Muscle of back (tissue), 13 donors: ENCODE data around the gene CTAGE4. TPM values are rescaled to one million over a fixed set of nuclear protein-coding genes. Genes with fewer than 3 reads are reported as not detected.
"Not testable (repeated sequence)": the region's sequence is repeated elsewhere in the genome, so short reads cannot be mapped to it uniquely, and the experiment has no call there.

Source experiments
- DNase-seq, 3 donors: peaks; one replicate each; pipeline versions ENCODE4 v3.0.0 to v3.0.0-alpha.2; 2013
- long read RNA-seq, 9 donors: transcript quantifications; one replicate each; lab custom pipeline, GENCODE V29; 2026
- polyA plus RNA-seq, 10 donors: library from polyadenylated mRNA; unstranded; fragments of 120-200 nt; gene quantifications; one replicate each; pipeline ENCODE4 v1.2.1, GENCODE V29; 2013; ENCODE audit not compliant: insufficient read length in 10 of 10

The CTAGE4 gene
- 1 to 10 TPM in 3 of 10 donors, under 1 TPM in 5, not detected in 2; 0.59 to 1.9 (median 0.75) TPM for polyA plus RNA-seq
- long read RNA-seq, donor 1, result 0 reads
- long read RNA-seq, donor 2, result 0 reads
- long read RNA-seq, donor 3, result 0 reads
- long read RNA-seq, donor 4, partial matches to known transcripts, result 0 of 1 reads
- long read RNA-seq, donor 4, other reads (novel, unspliced or antisense), result 0 of 1 reads
- long read RNA-seq, donor 5, result 0 reads
- long read RNA-seq, donor 6, result 0 reads
- long read RNA-seq, donor 7, partial matches to known transcripts, result 0 of 1 reads
- long read RNA-seq, donor 7, other reads (novel, unspliced or antisense), result 0 of 1 reads
- long read RNA-seq, donor 8, result 0 reads
- long read RNA-seq, donor 9, partial matches to known transcripts, result 0 of 1 reads
- long read RNA-seq, donor 9, other reads (novel, unspliced or antisense), result 0 of 1 reads

DNA sequence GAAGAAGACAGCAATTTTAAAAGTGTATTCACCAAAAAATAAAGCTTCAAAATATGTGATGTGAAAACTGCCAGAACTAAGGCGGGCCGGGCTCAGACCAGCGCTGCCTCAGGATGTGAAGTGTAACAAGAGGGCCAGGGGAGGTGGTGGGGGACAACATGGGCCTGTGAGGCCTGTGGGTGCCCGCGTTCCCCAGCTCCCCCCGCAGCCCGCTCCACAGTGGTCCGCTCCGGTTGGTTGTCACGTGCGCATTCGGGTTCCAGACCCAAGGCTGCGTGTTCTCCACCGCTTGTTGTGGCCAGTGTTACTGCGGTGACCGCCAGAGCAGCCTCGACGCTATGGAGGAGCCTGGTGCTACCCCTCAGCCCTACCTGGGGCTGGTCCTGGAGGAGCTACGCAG is at the start of gene CTAGE4:
Gene CTAGE4 (plus strand): TSS at position 301 of the 400 bp plus-strand sequence. CDS start 38 bp downstream, at position 339.
- DNase-seq, result not testable (repeated sequence)

DNA sequence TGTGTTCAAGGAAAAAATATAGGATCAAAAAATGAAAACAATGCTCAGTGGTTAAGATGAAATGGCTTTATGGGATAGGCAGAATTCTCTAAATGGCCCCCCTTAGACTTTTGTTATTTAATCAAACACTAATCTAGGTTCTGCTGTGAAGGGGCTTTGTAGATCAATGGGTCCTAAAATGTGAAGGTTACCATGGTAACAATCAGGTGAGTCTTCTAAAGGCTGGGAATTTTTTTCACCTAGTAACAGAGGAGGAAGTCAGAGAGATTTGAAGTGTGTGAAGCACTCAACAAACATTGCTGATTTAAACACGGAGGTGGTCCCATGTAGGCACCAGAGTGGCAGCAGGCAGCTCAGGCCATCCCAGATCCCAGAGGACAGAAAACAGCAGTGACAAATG is 49.1 kb upstream of the CTAGE4 start:
- DNase-seq, result no peak

- no peak for DNase-seq
These were observed 45.8 kb upstream of the CTAGE4 start for GRCh38 chr7:144137501-144137900.

- no peak for DNase-seq
These were observed 41.1 kb upstream of the CTAGE4 start for GRCh38 chr7:144142187-144142586.

DNA sequence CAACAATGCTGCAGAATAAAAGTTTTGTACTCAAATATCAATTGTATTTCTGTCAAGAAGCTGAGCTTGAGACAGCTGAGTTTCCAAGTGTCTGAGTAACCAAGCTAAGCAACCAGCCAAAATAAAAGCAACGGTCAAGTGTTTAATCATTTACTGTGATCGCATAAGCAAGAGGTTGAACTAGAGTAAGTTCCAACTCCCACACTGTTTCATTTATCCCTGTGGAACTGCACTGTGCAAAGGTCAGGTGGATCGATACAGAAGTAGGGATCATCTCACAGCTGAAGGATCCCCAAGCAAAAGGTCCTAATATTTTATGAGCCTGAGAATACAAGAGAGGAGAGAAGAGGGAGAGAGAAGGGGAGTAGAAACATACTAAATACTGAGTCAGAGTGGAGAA is 38.8 kb upstream of the CTAGE4 start:
- DNase-seq, result no peak

DNA sequence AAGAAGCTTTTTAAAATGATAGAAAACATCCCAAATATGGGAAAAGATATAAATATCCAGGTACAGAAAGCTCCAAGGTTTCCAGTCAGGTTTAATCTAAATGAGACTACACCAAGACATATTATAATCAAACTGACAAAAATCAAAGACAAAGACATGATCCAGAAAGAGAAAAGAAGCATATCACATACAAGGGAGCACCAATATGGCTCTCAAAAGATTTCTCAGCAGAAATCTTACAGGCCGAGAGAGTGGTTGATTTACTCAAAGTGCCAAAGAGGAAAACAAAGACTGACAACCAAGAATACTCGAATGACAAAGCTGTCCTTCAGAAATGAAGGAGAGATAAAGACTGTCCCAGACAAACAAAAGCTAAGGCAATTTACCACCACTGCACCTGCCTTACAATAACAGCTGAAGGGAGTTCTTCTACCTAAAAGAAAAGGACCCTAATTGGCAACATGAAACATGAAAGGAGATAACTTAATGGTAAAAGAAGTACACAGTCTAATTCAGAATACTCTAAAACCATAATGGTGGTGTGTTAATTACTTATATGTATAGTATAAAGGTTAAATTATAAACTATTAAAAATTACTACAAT is 34.9 kb upstream of the CTAGE4 start:
- DNase-seq, result no peak

- no peak for DNase-seq
These were observed 24.4 kb upstream of the CTAGE4 start for GRCh38 chr7:144158861-144159260.

DNA sequence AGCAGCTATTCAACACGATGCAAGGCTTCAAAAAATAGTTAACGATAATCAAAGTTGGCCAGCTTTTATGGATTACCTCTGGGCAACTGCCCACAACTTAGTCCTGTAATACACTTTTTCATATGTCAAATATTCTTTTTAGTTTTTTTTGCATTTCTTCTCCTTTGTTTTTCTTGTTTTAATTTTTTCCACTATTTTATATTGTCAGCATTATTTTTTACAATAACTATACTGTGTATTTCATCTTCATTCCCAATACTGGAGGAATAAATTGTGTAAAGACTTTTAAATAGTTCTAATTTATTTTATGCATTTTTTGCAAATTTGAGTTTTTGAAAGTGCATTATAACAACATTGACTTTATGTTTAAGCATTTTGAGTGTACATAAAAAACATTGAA is 18.5 kb upstream of the CTAGE4 start:
- DNase-seq, result no peak

- not testable (repeated sequence) for DNase-seq
These were observed 11.5 kb upstream of the CTAGE4 start for GRCh38 chr7:144171594-144172350.

GRCh38 chr7:144174613-144175012 is 8.7 kb upstream of the CTAGE4 start:
- no peak for DNase-seq

DNA sequence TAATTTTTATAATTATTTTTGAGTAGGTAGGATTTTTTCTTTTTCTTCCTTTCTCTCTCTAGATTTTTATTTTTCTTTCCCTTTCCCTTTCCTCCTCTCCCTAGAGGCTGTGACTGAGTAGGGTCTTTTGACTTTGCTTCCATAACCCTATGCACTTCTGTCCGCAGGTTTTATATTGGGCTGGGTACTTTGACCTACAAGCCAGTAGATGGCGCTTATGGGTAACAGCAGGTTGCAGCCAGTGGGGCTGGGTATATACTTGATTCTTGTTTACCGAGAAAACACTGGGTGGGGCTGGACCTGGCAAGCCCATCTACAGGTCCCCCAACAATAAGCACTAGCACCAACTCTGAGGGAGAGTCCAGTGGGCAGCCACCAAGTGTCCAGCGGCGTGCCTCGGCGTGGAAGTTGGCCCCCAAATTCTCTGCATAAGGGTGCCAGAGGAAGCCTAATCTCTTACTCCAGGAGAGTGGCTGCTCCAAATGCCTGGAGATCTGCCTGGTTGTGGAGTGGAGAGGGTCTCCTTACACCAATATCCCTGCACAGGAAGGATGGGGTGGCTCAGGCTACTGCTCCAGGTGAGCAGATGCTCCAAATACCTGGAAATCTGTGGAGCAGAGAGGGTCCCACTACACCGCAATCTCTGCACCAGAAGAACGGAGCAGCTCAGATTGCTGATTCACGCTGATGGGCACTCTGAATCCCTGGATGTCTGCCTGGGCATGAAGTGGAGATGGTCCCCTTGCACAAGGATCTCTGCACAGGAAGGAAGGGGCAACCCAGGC is 4.7 kb upstream of the CTAGE4 start:
- peak in 2 of 3 donors; percentile 1 to 4 for DNase-seq

GRCh38 chr7:144179165-144179479 is 4.1 kb upstream of the CTAGE4 start:
- DNase-seq, result not testable (repeated sequence)

DNA sequence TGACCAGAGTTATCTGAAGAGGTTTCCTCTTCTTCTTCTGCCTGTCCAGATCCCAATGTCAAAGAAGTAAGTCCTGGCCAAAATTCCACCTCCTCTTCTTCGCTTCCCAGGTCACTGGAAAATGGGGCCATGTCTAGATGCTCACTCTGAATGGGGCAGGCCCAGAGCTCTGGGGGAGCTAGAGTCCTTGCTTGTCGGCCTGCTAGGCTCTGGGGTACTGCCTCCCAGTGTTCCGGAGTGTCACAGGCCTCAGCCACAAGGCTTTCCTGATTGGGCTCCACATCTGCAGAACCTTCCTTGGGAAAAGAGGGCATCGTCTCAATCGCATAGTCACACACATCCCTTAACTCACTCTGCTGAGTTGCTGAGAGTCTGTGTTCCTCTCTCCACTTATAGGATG is 4.6 kb downstream of the CTAGE4 start:
- not testable (repeated sequence) for DNase-seq

GRCh38 chr7:144188578-144189171 is 5.4 kb downstream of the CTAGE4 start:
- DNase-seq, result not testable (repeated sequence)

- not testable (repeated sequence) for DNase-seq
These were observed 10.5 kb downstream of the CTAGE4 start for GRCh38 chr7:144193782-144194181.

- not testable (repeated sequence) for DNase-seq
These were observed 11.2 kb downstream of the CTAGE4 start for GRCh38 chr7:144194453-144194852.

DNA sequence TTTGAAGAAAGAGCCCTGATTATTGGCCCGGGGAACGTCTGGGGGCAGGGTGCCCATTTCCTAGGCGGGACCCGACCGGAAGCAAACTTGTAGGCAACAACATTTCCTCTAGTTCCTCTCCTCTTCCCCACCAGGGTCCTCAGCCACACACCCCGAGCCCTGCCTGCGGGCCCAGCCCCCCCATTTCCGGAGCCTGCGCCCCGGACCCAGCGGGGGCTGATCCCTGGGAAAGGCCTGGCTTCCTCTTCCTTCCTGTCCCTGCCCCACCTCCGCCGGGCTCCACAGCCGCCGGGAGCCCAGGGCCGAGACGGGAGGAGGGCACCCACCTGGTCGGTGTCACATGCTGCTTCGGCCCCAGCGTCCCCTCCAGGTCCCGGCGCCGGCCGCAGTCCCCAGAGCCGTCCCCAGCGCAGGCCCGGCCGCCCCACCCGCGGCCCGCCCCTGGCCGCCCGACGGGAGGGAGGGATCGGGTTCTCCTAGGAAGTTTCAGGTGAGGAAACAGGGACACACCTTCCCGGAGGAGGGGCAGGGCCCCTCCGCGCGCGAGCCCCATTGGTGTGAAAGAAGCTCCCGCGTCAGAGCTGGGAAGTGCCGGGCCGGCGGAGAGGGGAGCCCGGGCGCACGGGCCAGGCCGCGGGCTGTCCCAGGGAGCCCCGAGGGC is 12.1 kb downstream of the CTAGE4 start, which contains the start of gene ARHGEF35:
Gene ARHGEF35 (minus strand): TSS at position 622 of the 661 bp plus-strand sequence. CDS start 7,450 bp downstream, outside the sequence.
- DNase-seq, result not testable (repeated sequence)

- DNase-seq, result not testable (repeated sequence)
These were observed 15.7 kb downstream of the CTAGE4 start for GRCh38 chr7:144198934-144199333.

DNA sequence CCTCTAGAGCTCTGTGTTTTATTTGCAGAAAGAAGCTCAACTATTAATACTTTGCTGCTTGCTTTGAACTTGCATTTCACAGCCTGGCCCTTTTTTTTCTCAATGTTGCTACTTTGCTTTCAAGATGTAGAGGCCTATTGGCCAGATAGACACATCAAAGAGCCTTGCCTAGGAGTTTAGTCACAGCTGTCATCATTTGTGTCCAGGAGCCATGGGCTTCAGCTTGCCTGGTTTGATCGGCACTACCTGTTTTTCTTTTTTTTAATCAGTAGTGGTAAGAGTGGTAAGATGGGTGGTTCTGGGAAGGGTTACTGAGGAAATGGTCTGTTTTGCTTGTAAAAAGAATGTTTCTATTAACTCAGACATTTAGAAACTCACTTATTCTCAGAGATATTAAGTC is 18.7 kb downstream of the CTAGE4 start:
- not testable (repeated sequence) for DNase-seq

- not testable (repeated sequence) for DNase-seq
These were observed 19.8 kb downstream of the CTAGE4 start for GRCh38 chr7:144203086-144203485.

- DNase-seq, result not testable (repeated sequence)
These were observed 22.0 kb downstream of the CTAGE4 start for GRCh38 chr7:144205306-144205705.
